ENCODE data around the gene CARD10. TPM values are rescaled to one million over a fixed set of nuclear protein-coding genes. Genes with fewer than 3 reads are reported as not detected.

The CARD10 gene
- total RNA-seq, 1 experiment from 2014 or later: 26.5 TPM

DNA sequence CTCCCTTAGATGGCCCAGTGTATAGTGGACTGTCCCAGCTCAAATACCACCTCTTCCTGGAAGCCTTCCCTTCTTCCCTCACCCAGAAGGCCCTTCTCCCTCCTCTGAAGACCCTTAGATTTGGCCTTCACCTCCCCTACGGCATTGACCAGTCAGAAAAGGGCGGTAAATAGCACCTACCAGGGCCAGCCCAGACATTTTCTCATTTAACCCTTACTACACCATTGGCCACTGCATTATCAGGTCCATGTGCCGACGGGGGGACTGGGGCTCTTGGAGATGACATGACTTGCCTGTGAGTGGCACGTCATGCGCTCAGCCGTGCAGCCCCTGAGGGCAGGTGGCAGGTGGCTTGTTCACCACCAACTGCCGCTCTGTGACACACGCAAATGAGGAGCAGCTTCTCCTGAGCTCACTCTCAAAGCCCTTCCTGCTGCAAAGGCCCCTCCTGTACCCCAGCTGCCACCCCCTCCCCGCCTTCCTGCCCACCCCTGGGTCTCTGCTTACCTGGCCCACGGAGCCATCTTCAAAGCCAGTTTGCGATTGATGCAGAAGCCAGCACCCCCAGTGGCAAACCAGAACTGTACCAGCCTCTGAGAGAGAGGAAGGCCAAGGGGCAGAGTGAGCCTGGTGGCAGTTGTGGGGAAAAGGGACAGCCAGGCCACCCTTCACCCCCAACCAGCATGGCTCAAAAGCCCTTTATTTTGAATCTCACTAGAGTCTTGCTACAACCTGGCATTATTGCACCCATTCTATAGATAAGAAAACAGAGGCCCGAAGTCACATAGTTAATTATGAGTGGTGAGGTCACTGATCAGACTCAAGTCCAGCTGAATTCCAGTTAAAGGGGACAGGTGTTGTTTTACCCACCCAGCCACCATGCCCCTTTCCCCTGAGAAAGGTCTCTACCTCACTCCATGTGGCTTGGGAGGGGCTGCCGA lies 42.6 kb downstream of the CARD10 start:
- TF ChIP-seq, protein P1, sequence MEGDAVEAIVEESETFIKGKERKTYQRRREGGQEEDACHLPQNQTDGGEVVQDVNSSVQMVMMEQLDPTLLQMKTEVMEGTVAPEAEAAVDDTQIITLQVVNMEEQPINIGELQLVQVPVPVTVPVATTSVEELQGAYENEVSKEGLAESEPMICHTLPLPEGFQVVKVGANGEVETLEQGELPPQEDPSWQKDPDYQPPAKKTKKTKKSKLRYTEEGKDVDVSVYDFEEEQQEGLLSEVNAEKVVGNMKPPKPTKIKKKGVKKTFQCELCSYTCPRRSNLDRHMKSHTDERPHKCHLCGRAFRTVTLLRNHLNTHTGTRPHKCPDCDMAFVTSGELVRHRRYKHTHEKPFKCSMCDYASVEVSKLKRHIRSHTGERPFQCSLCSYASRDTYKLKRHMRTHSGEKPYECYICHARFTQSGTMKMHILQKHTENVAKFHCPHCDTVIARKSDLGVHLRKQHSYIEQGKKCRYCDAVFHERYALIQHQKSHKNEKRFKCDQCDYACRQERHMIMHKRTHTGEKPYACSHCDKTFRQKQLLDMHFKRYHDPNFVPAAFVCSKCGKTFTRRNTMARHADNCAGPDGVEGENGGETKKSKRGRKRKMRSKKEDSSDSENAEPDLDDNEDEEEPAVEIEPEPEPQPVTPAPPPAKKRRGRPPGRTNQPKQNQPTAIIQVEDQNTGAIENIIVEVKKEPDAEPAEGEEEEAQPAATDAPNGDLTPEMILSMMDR (IDR thresholded peaks at IDR 0.05; ENCODE audit: insufficient read depth in 1 of 2, low read depth in 1 of 2, low read length in 1 of 2, severe bottlenecking in 1 of 2, unreplicated experiment in 1 of 2): no peak
- ChIA-PET CTCF (no interaction called here), POLR2A (no interaction called here)
- no peaks in the 10 kb centered on the region for H3K36me3 ChIP-seq (ENCODE audit: control insufficient read depth, insufficient read depth, low read length)
- H3K4me1 Mint-ChIP-seq (ENCODE audit: low read depth, unreplicated experiment): no peaks in the 10 kb centered on the region
- H3K36me3 Mint-ChIP-seq (ENCODE audit: insufficient read depth, unreplicated experiment): peaks cover 4% of the 10 kb centered on the region
- no peak overlapping the region for H3K4me3 ChIP-seq (ENCODE audit: low read depth, low read length)
- no peaks in the 10 kb centered on the region for H3K4me1 ChIP-seq
- no peaks in the 10 kb centered on the region for H3K9me3 Mint-ChIP-seq (ENCODE audit: unreplicated experiment)
- no peaks in the 10 kb centered on the region for H3K27me3 ChIP-seq (replicated peaks; ENCODE audit: control insufficient read depth, insufficient read depth, low read length)
- no peak overlapping the region for H3K27ac Mint-ChIP-seq (ENCODE audit: unreplicated experiment)
- no peak for DNase-seq
- BruUV-seq (replicated peaks): no TSS peak
- H3K27me3 Mint-ChIP-seq (ENCODE audit: insufficient read depth, unreplicated experiment): no peaks in the 10 kb centered on the region
- no peaks in the 10 kb centered on the region for H3K9me3 ChIP-seq
- no peak overlapping the region for H3K4me3 Mint-ChIP-seq (ENCODE audit: unreplicated experiment)
- intact Hi-C loops (cut with micrococcal nuclease; ENCODE audit: unreplicated experiment): no loop called here

DNA sequence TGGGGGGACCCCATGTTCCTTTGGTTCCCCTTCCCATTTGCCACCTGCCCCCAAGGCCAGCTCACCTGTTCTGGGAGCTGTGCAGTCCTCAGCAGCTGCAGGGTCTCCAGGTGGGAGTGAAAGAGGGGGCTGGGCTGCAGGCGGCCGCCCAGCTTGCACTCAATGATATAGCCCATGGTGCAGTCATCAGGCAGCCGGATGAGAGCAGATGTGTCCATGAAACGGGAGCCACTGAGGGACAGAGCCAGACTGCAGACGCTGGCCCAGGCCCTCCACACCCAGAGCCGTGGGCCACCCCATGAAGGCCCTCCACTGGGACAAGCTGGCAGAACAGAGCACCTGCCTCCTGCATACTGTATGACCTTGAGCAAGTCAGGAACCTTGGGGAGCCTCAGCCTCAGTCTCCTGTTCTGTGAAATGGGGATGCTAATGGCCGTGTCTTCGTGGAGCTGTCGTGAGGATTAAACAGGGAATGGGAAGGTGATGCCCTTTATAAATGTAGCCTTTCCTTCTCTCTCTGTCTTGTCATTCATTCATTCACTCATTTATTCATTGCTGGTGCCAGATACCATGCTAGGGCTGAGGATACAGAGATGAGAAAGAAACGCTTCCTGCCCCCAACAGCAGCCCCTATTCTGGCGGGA lies 44.6 kb downstream of the CARD10 start:
- H3K36me3 Mint-ChIP-seq (ENCODE audit: insufficient read depth, unreplicated experiment): peaks cover 4% of the 10 kb centered on the region
- no peak overlapping the region for H3K4me3 Mint-ChIP-seq (ENCODE audit: unreplicated experiment)
- DNase-seq: no peak
- no peaks in the 10 kb centered on the region for H3K4me1 Mint-ChIP-seq (ENCODE audit: low read depth, unreplicated experiment)
- H3K27me3 Mint-ChIP-seq (ENCODE audit: insufficient read depth, unreplicated experiment): no peaks in the 10 kb centered on the region
- ChIA-PET POLR2A (no interaction called here), CTCF (interaction anchor here (1.0 kb wide), 1 partner anchor 20 kb away, joined by 3 read pairs; no protein-coding TSS in a partner anchor)
- Histone ChIP-seq H3K9me3 (no peaks in the 10 kb centered on the region), H3K36me3 (ENCODE audit: control insufficient read depth, insufficient read depth, low read length) (no peaks in the 10 kb centered on the region), H3K4me1 (no peaks in the 10 kb centered on the region), H3K4me3 (ENCODE audit: low read depth, low read length) (no peak overlapping the region), H3K27me3 (replicated peaks; ENCODE audit: control insufficient read depth, insufficient read depth, low read length) (no peaks in the 10 kb centered on the region)
- H3K27ac Mint-ChIP-seq (ENCODE audit: unreplicated experiment): no peak overlapping the region
- BruUV-seq (replicated peaks): no TSS peak
- TF ChIP-seq, protein P1 (IDR thresholded peaks at IDR 0.05; ENCODE audit: insufficient read depth in 1 of 2, low read depth in 1 of 2, low read length in 1 of 2, severe bottlenecking in 1 of 2, unreplicated experiment in 1 of 2): no peak
- H3K9me3 Mint-ChIP-seq (ENCODE audit: unreplicated experiment): no peaks in the 10 kb centered on the region
- intact Hi-C loops (cut with micrococcal nuclease; ENCODE audit: unreplicated experiment): no loop called here

DNA sequence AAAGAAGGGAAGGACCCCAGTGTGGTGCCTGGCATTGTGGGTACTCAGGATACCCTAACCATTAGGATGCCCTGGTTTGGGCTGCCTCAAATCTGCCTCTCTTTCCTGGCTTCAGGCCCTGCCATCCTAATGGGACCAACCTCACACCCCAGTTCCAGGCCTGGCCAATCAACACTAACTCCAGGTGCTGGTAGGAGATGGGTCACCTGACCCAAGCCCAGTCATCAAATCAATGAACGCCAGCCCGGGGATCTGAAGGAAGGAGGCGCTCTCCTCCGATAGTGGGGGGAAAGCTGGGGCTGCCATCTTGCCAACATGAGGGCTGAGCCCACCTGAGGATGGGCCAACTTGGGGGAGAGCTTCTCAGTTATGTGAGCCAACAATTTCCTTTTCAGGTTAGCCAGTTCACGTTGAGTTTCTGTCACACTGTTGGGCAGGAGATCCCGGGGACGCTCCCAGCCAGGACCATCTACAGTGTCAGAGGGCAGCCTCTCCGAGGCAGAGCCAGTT lies 45.7 kb downstream of the CARD10 start:
- intact Hi-C loops (cut with micrococcal nuclease; ENCODE audit: unreplicated experiment): no loop called here
- CTCF ChIA-PET: interaction anchor here (1.1 to 1.8 kb wide), 3 partner anchors 12 to 16 kb away, joined by 5 to 15 read pairs (median 7); partner anchors contain the start of gene MFNG
- peaks cover 4% of the 10 kb centered on the region for H3K36me3 Mint-ChIP-seq (ENCODE audit: insufficient read depth, unreplicated experiment)

More for the DNA sequence above, 45.7 kb downstream of the CARD10 start:
- POLR2A ChIA-PET: no interaction called here
- Mint-ChIP-seq H3K27me3 (ENCODE audit: insufficient read depth, unreplicated experiment) (no peaks in the 10 kb centered on the region), H3K4me3 (ENCODE audit: unreplicated experiment) (no peak overlapping the region), H3K4me1 (ENCODE audit: low read depth, unreplicated experiment) (no peaks in the 10 kb centered on the region), H3K9me3 (ENCODE audit: unreplicated experiment) (no peaks in the 10 kb centered on the region), H3K27ac (ENCODE audit: unreplicated experiment) (no peak overlapping the region)
- Histone ChIP-seq H3K27me3 (replicated peaks; ENCODE audit: control insufficient read depth, insufficient read depth, low read length) (no peaks in the 10 kb centered on the region), H3K4me3 (ENCODE audit: low read depth, low read length) (no peak overlapping the region), H3K36me3 (ENCODE audit: control insufficient read depth, insufficient read depth, low read length) (no peaks in the 10 kb centered on the region), H3K9me3 (no peaks in the 10 kb centered on the region), H3K4me1 (no peaks in the 10 kb centered on the region)
- no TSS peak for BruUV-seq (replicated peaks)
- TF ChIP-seq, protein P1 (IDR thresholded peaks at IDR 0.05; ENCODE audit: insufficient read depth in 1 of 2, low read depth in 1 of 2, low read length in 1 of 2, severe bottlenecking in 1 of 2, unreplicated experiment in 1 of 2): no peak
- no peak for DNase-seq
